GM10248 (cell line): ENCODE measurements around the gene MGP.

Experiments used
- CTCF ChIA-PET: fragments of 300-600 bp; sonication (Branson Sonifier 250); formaldehyde crosslinking; extraction: SDS; loops from one replicate; lab custom pipeline; 2021; ENCODE audit warnings: antibody characterized with exemption; lab: Yijun Ruan, JAX
- POLR2A ChIA-PET: fragments of 350-650 bp; sonication (Branson Sonifier 250); formaldehyde crosslinking; extraction: SDS; loops from one replicate; lab custom pipeline; 2020; ENCODE audit warnings: antibody characterized with exemption; lab: Yijun Ruan, JAX
- DNase-seq: peaks from one replicate; pipeline ENCODE4 v3.0.0; 2012; ENCODE audit errors: extremely low spot score
- CTCF ChIP-seq: IDR thresholded peaks from 2 replicates; pipeline ENCODE4 v1.5.1; 2012; ENCODE audit warnings: mild to moderate bottlenecking, low read depth; ENCODE audit errors: extremely low read depth, missing control alignments, control extremely low read depth

MGP gene

GRCh38 chr12:14906114-14906513, 20.5 kb upstream of the MGP start:
- TF ChIP-seq CTCF = no peak
- DNase-seq = no peak
- ChIA-PET POLR2A (no interaction called here), CTCF (interaction anchor here (0.6 kb wide), 1 partner anchor 1350 kb away, joined by 3 read pairs; no protein-coding TSS in a partner anchor)

GRCh38 chr12:14905269-14906004, 19.8 kb upstream of the MGP start:
- CTCF ChIA-PET = no interaction called here
- no peak for DNase-seq
- TF ChIP-seq CTCF = no peak
- POLR2A ChIA-PET = no interaction called here

GRCh38 chr12:14904854-14905253, 19.2 kb upstream of the MGP start:
- CTCF ChIA-PET = no interaction called here
- no peak for TF ChIP-seq CTCF
- no peak for DNase-seq
- POLR2A ChIA-PET = no interaction called here

- DNase-seq = no peak
- POLR2A ChIA-PET = no interaction called here
- CTCF ChIA-PET = interaction anchor here (1.4 to 2.0 kb wide), 2 partner anchors 8 to 14 kb away, joined by 4 to 6 read pairs; no protein-coding TSS in a partner anchor
- TF ChIP-seq CTCF = no peak
Observed at GRCh38 chr12:14903386-14904098, 17.9 kb upstream of the MGP start.

GRCh38 chr12:14902465-14902864, 16.8 kb upstream of the MGP start:
- TF ChIP-seq CTCF = no peak
- POLR2A ChIA-PET = no interaction called here
- no peak for DNase-seq
- CTCF ChIA-PET = interaction anchor here (1.0 to 2.0 kb wide), 5 partner anchors 9 to 19 kb away, joined by 3 to 6 read pairs (median 4); no protein-coding TSS in a partner anchor

GRCh38 chr12:14901228-14901562, 15.5 kb upstream of the MGP start:
- CTCF ChIA-PET = interaction anchor here (0.7 to 1.1 kb wide), 3 partner anchors 8 to 11 kb away, joined by 3 to 4 read pairs (median 4); no protein-coding TSS in a partner anchor
- no peak for TF ChIP-seq CTCF
- POLR2A ChIA-PET = no interaction called here
- no peak for DNase-seq
